ENCODE data around the gene KCNN4.
"Not testable (repeated sequence)": the region's sequence is repeated elsewhere in the genome, so short reads cannot be mapped to it uniquely, and the experiment has no call there.

KCNN4 gene

GRCh38 chr19:43780706-43781525 is at the start of gene KCNN4:
KCNN4 (minus strand) TSS chr19:43780973; CDS start chr19:43780861, 112 bp downstream.
- peak; percentile 43 to 46 for DNase-seq

GRCh38 chr19:43826787-43827754 is 46.3 kb upstream of the KCNN4 start, which contains the start of gene ZNF283:
ZNF283 (plus strand) TSS chr19:43827321; CDS start chr19:43833505, 6,184 bp downstream.
- DNase-seq, result peak; percentile 71 to 85

DNA sequence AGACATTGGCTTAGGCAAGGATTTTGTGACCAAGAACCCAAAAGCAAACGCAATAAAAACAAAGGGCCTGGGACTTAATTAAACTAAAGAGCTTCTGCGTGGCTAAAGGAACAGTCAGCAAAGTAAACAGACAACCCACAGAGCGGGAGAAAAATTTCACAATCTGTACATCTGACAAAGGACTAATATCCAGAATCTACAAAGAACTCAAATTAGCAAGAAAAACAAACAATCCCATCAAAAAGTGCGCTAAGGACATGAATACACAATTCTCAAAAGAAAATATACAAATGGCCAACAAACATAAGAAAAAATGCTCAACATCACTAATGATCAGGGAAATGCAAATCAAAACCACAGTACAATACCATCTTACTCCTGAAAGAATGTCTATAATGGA is 43.8 kb upstream of the KCNN4 start:
- DNase-seq, result not testable (repeated sequence)

- DNase-seq, result not testable (repeated sequence)
These were observed 43.1 kb upstream of the KCNN4 start for GRCh38 chr19:43823856-43824255.

GRCh38 chr19:43820884-43821215 is 40.1 kb upstream of the KCNN4 start:
- DNase-seq, result no peak

DNA sequence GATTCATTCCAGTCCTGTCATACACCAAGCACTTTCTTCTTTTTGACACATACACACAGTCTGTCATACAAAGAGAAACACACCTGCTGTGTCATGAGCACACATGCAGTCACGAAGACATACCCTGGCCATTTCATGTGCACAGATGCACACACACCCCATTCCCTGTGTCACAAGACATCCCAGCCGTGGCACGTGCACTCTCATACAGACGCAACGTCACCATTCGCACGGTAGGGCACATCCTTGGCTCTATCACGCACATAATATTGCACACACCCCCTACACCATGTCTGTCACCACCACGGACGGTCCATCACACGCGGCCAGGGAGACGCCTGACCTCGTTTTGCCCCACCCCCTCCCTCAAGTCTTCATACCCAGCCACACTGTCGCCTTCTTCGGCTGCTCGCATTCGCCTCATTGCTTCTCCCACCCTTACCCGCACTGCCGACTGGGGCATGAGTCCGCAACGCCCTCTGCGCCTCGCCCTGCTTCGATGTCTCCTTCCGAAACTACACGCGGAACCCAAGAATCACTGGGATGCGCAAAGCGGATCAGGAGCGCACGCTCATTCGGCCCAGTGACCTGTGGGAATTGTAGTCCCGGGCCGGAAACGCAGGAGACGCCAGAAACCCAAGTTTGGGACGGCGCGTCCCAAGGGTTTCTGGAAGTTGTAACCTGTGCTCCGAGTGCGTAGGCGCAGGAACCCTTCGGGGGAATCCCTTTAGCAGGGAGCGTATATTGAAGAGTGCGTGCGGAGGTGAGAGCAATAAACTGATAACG is 39.5 kb upstream of the KCNN4 start:
- DNase-seq, result no peak

- no peak for DNase-seq
These were observed 37.7 kb upstream of the KCNN4 start for GRCh38 chr19:43818500-43818899.

- DNase-seq, result not testable (repeated sequence)
These were observed 36.7 kb upstream of the KCNN4 start for GRCh38 chr19:43817454-43817853.

DNA sequence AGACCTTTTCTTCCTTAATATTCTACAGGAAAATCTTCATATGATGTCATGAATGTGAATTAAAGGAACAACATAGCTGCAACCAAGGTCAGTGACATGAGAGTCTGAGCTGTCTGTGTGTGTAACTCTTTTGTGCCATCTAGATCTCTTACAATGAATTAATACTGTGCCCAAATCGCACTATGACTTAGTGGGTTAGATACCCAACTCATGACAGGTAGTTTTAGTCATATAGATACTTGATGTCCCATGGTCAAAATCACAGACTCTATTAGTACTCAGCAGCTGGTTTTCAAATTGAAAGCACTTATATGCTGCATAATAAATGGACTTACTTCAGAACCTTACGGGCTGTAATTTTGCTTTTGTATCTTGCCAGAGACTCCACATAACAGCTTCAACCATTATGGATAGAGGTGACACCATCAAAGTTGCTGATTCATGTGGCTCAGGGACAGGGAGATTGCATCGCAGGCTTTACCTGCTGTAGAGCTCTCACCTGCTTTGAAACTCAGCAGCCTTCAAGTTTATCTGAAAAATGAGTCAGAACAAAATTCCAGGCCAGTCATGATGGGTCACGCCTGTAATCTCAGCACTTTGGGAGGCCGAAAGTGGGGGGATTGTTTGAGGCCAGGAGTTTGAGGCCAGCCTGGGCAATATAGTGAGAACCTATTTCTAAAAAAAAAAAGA is 34.0 kb upstream of the KCNN4 start:
- no peak for DNase-seq

- DNase-seq, result no peak
These were observed 31.9 kb upstream of the KCNN4 start for GRCh38 chr19:43812688-43813087.

- DNase-seq, result no peak
These were observed 31.5 kb upstream of the KCNN4 start for GRCh38 chr19:43812259-43812658.

DNA sequence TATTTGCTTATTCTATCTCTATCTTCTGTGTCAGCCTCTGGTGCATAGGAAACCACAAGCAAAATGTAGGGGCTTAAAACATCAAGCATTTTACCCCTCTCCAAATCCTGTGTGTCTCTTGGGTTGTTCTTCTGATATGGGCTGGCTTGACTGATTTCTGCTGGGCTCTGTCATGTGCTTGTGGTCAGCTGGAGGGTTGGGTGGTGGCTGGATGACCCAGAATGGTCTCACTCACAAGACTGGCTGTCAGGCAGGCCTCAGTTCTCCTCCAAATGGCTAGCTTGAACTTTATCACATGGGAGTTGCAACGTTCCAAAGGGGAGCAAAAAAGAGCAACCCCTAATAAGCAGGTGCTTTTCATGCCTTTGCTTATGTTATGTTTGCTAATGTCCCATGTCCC is 31.1 kb upstream of the KCNN4 start:
- no peak for DNase-seq

GRCh38 chr19:43809762-43810696 is 29.3 kb upstream of the KCNN4 start:
- peak; percentile 70 to 73 for DNase-seq

DNA sequence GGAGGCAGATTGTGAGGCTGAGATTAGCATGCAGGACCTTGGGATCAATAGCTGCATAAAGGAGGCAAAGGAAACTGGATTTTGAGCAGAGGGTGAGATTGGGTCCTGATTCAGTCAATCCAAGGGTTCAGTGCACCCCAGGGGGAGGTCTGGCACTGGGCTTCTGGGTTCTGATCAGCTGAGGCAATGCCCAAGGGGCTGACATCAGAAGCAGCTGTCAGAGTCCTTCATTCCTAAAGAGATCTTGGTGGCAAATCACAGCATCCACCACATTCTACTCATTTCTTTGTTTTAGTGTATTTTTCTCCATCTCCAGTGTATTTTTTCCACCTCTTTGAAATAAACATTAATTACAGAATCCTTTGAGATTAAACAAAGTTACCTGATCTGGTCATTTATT is 26.9 kb upstream of the KCNN4 start:
- DNase-seq, result no peak

DNA sequence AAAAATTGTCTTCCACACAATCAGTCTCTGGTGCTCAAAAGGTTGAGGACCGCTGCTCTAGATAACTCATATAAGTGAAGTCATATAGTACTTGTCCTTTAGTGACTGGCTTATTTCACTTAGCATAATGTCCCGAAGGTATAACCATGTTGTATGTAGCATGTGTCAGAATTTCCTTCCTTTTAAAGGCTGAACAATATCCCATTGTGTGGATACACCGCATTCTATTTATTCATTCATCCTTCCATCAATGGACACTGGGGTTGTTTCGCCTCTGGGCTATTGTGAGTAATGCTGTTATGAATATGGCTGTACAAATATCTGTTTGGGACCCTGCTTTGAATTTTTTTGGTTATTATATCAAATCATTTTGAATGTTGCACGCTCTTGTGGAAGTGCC is 26.1 kb upstream of the KCNN4 start:
- DNase-seq, result no peak

GRCh38 chr19:43806401-43806800 is 25.6 kb upstream of the KCNN4 start:
- not testable (repeated sequence) for DNase-seq

DNA sequence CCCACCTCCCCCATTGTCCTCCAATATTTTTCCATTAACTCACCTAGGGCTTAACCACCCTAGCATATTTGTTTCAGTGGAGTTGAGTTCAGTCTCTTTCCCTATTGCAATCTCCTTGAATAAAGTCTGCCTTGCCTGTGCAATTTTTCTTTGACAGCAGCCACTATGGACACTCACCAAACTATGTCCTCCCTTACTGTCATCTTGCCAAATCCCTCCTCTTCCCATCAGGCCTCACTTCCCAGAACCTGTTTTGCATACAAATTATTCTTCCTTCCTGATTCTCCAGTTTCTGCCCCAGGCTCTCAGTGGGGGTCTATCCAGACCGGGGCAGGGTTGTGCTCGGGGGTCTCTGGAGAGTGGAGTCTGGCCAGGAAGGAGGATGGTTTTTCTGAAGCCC is 23.7 kb upstream of the KCNN4 start:
- DNase-seq, result no peak

GRCh38 chr19:43802216-43802951 is 21.6 kb upstream of the KCNN4 start, which contains the start of gene LYPD5:
LYPD5 (minus strand) TSS chr19:43802447; CDS start chr19:43802380, 67 bp downstream.
- DNase-seq, result no peak

DNA sequence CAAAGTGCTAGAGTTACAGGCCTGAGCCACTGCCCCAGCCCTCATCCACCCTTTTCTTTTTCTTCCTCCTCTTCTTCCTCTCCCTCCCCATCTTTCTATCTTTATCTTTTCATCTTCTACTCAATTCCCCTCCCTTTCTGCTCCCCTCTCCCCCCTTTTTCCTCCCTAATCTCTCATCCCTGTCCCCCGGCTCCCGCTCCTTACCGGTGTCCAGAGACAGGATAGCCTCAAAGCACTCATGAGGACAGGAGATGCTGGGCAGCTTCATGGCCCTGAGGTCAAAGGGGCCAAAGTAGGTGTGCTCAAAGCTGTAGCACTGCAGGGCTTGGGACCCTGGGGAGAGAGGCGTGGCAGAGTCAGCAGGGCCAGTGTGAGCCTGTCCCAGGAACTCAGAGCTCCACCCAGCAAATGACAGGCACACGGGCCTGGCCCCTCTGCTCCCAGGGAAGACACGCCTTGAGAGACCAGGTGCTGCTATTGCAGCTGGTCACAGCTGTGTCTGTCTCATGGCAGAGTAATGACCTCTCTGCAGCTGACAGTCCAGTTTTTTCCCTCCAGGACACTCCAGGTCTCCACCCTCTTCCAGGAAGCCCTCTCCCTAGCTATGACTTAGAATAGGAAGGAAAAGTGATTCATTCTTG is 18.8 kb upstream of the KCNN4 start:
- no peak for DNase-seq

All from AML-193 (cell line).